HCT116 (cell line): ENCODE results near the gene SLC6A8.

ENCODE experiments used
- ATF3 ChIP-seq: IDR thresholded peaks from 2 replicates; pipeline ENCODE4 v1.6.1; 2012
- CTCF ChIP-seq, 3 experiments: fragments of 200-600 bp in 1 of 3; sonication (generic) in 1 of 3; IDR thresholded peaks in 2 of 3; conservative IDR thresholded peaks in 1 of 3; 2 replicates each; pipeline ENCODE4 v1.5.1; 2012 to 2017; ENCODE audit warnings: low read depth in 2 of 3, low read length in 2 of 3, antibody characterized with exemption in 1 of 3, borderline replicate concordance in 1 of 3, control low read depth in 1 of 3, mild to moderate bottlenecking in 1 of 3, mixed read lengths in 1 of 3, mixed run types in 1 of 3, moderate library complexity in 1 of 3; ENCODE audit not compliant: insufficient read depth in 1 of 3
- EZH2 ChIP-seq: fragments of 200-600 bp; sonication (generic); IDR thresholded peaks from 2 replicates; pipeline ENCODE4 v1.6.1; 2017; ENCODE audit warnings: antibody characterized with exemption, mixed run types
- EZH2phosphoT487 ChIP-seq: fragments of 200-600 bp; IDR thresholded peaks from 2 replicates; pipeline ENCODE4 v1.6.1; 2018; ENCODE audit warnings: antibody characterized with exemption, borderline replicate concordance
- POLR2A ChIP-seq: IDR thresholded peaks from 2 replicates; pipeline ENCODE4 v1.7.0; 2011; ENCODE audit warnings: borderline replicate concordance; ENCODE audit not compliant: insufficient read depth, insufficient read length; ENCODE audit errors: extremely low read depth

GRCh38 chrX:153744210-153745066 lies 56.7 kb downstream of the SLC6A8 start:
- TF ChIP-seq CTCF (IDR thresholded peaks at IDR 0.05 in 2 of 3, conservative IDR thresholded peaks at IDR 0.05 in 1 of 3; ENCODE audit: borderline replicate concordance in 1 of 3, insufficient read depth in 1 of 3, low read depth in 2 of 3, low read length in 2 of 3) = no peak
- no peak for TF ChIP-seq POLR2A
- no peak for TF ChIP-seq EZH2
- no peak for TF ChIP-seq EZH2phosphoT487
- no peak for TF ChIP-seq ATF3
